OCI-LY1 (cell line): ENCODE results near the gene RGS5.

Experiments
- CTCF ChIP-seq: fragments of 200-600 bp; sonication (generic), shearing (Covaris generic); IDR thresholded peaks from 2 replicates; pipeline ENCODE4 v1.5.1; 2017; ENCODE audit warnings: mild to moderate bottlenecking, antibody characterized with exemption, low read length, moderate library complexity, mixed read lengths
- EZH2 ChIP-seq: fragments of 200-600 bp; sonication (generic), shearing (Covaris generic); IDR thresholded peaks from 2 replicates; pipeline ENCODE4 v1.8.0; 2017; ENCODE audit warnings: borderline replicate concordance, mixed run types, mild to moderate bottlenecking, antibody characterized with exemption, low read length, moderate library complexity, mixed read lengths

- TF ChIP-seq EZH2 (no peak), CTCF (no peak)
These were observed 35.7 kb downstream of the RGS5 start for GRCh38 chr1:163166886-163167555.
